Uterus (tissue), 2 donors: ENCODE data around the gene NUP85.

Experiments
- POLR2A ChIP-seq, 2 donors: fragments of 450-650 bp; IDR thresholded peaks; one replicate each; pipeline ENCODE4 v1.6.1; 2016; ENCODE audit warnings: antibody characterized with exemption in 2 of 2, mild to moderate bottlenecking in 1 of 2, moderate library complexity in 1 of 2
- TF ChIP-seq, protein P1 (sequence below), 4 experiments: fragments of 200-600 bp in 2 of 4; fragments of 450-650 bp in 2 of 4; sonication (generic) in 2 of 4; IDR thresholded peaks; one replicate each; pipeline ENCODE4 v1.5.1; 2016 to 2019; ENCODE audit warnings: antibody characterized with exemption in 4 of 4, mild to moderate bottlenecking in 2 of 4, moderate library complexity in 1 of 4

DNA sequence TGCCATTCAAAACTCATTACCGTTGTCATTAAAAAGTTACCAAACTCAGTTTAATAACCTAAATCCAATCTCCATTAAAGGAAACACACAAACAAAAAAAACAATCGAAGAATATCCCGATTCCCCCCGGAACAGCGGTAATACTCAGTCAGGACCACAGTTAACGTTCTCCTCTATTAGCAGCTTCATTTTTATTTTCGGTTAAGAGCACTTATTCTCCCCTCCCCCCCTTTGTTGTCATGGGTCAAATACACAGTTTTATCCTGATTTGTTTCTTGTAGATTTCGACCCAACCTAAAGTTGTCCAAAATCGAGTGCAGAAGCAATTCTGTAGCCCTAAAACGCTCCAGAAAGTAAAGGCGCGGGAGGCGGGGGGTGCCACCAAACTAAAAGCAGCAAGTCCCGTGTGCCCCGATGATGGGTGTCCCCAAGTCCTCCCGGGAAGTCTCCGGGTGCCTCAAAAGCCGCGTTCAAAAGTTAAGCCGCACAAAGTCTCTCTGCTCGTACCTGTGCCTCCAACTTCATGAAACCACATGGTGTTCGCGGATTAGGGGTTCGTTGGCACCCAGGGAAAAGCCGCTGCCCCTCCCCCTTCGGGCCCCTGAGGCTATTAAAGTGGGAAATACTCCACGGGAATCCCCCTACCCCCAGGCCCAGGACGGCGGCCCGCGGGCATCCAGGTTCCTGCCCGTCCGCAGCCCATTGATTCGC, 23.7 kb upstream of the NUP85 start:
- TF ChIP-seq POLR2A (IDR thresholded peaks at IDR 0.05) = no peak
- TF ChIP-seq, protein P1, sequence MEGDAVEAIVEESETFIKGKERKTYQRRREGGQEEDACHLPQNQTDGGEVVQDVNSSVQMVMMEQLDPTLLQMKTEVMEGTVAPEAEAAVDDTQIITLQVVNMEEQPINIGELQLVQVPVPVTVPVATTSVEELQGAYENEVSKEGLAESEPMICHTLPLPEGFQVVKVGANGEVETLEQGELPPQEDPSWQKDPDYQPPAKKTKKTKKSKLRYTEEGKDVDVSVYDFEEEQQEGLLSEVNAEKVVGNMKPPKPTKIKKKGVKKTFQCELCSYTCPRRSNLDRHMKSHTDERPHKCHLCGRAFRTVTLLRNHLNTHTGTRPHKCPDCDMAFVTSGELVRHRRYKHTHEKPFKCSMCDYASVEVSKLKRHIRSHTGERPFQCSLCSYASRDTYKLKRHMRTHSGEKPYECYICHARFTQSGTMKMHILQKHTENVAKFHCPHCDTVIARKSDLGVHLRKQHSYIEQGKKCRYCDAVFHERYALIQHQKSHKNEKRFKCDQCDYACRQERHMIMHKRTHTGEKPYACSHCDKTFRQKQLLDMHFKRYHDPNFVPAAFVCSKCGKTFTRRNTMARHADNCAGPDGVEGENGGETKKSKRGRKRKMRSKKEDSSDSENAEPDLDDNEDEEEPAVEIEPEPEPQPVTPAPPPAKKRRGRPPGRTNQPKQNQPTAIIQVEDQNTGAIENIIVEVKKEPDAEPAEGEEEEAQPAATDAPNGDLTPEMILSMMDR (IDR thresholded peaks at IDR 0.05) = no peak
